Esophagus squamous epithelium (tissue), 5 donors: ENCODE results near the gene WSCD2. TPM values are rescaled to one million over a fixed set of nuclear protein-coding genes. Genes with fewer than 3 reads are reported as not detected.

Source experiments
- DNase-seq: peaks from one replicate; lab custom pipeline; 2025; lab: John Stamatoyannopoulos, UW
- H3K27ac ChIP-seq, 4 donors: fragments of 200-600 bp; sonication (generic); one replicate each; pipeline ENCODE4 v1.5.1; 2016 to 2019; ENCODE audit warnings: mild to moderate bottlenecking in 1 of 4
- H3K27me3 ChIP-seq, 4 donors: fragments of 200-600 bp; sonication (generic); 1 replicate in 3 of 4; 2 replicates in 1 of 4; pipeline versions ENCODE4 v1.5.1 to v1.6.0; 2017 to 2021; ENCODE audit warnings: antibody characterized with exemption in 1 of 4
- H3K36me3 ChIP-seq, 3 donors: fragments of 200-600 bp; sonication (generic); one replicate each; pipeline ENCODE4 v1.5.1; 2016 to 2019
- H3K4me1 ChIP-seq, 3 donors: fragments of 200-600 bp; sonication (generic); one replicate each; pipeline ENCODE4 v1.5.1; 2017 to 2019
- H3K4me3 ChIP-seq, 4 donors: fragments of 200-600 bp; sonication (generic); 1 replicate in 3 of 4; 2 replicates in 1 of 4; pipeline ENCODE4 v1.5.1; 2016 to 2019; ENCODE audit warnings: mild to moderate bottlenecking in 2 of 4, moderate library complexity in 1 of 4
- H3K9me3 ChIP-seq, 3 donors: fragments of 200-600 bp; sonication (generic); one replicate each; pipeline ENCODE4 v1.5.1; 2016 to 2019
- POLR2A ChIP-seq, 4 donors: fragments of 450-650 bp; IDR thresholded peaks; one replicate each; pipeline ENCODE4 v1.6.1; 2017; ENCODE audit warnings: antibody characterized with exemption in 4 of 4, mild to moderate bottlenecking in 4 of 4, moderate library complexity in 3 of 4
- WGBS, 2 donors: methylation state at CpG; one replicate each; pipeline ENCODE4 v1.1.5; 2018; 5-methylcytosine and 5-hydroxymethylcytosine counted together
- intact Hi-C: fragments of 100-400 bp; cut with DNase I; formaldehyde crosslinking; loops from one replicate; pipeline ENCODE4 v1.15.0; 2022
- total RNA-seq, 4 donors: library from RNA; depleted of rRNA; stranded (reverse); fragments of >200 nt; gene quantifications; one replicate each; pipeline ENCODE4 v1.1.0, GENCODE V29; 2016
- TF ChIP-seq, protein P1 (sequence below), 6 experiments: fragments of 450-650 bp in 4 of 6; fragments of 200-600 bp in 2 of 6; sonication (generic) in 2 of 6; IDR thresholded peaks; one replicate each; pipeline ENCODE4 v1.5.1; 2016 to 2019; ENCODE audit warnings: antibody characterized with exemption in 6 of 6, mild to moderate bottlenecking in 4 of 6, moderate library complexity in 4 of 6
- donor health status: DM: yes; HTN: yes; CAD: no.

The WSCD2 gene
- total RNA-seq, 4 donors from 2014 or later = 0.62 to 3.6 (median 3.3) TPM; not detected in 1

DNA sequence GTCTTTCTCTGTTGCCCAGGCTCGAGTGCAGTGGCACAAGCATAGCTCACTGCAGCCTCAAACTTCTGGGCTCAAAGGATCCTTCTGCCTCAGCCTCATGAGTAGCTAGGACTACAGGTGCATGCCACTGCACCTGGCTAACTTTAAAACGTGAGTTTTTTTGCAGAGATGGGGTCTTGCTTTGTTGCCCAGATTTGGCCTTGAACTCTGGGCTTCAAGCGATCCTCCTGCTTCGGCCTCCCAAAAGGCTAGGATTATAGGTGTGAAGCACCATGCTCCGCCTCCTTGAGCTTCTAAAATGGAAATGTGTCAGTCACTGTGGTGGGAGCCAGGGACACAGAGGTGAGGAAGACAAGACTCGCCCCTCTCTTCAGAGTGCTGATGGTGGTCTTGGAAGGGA lies 45.6 kb downstream of the WSCD2 start:
- H3K27me3 ChIP-seq = no peaks in the 10 kb centered on the region
- H3K4me1 ChIP-seq = no peaks in the 10 kb centered on the region
- H3K4me3 ChIP-seq = no peak overlapping the region
- WGBS, 2 donors = 60 to 69% methylated on average over 4 to 6 of the region's 6 CpGs
- no peak for DNase-seq
- H3K36me3 ChIP-seq = no peaks in the 10 kb centered on the region
- H3K9me3 ChIP-seq = no peaks in the 10 kb centered on the region
- no peak for TF ChIP-seq POLR2A (IDR thresholded peaks at IDR 0.05)
- TF ChIP-seq, protein P1, sequence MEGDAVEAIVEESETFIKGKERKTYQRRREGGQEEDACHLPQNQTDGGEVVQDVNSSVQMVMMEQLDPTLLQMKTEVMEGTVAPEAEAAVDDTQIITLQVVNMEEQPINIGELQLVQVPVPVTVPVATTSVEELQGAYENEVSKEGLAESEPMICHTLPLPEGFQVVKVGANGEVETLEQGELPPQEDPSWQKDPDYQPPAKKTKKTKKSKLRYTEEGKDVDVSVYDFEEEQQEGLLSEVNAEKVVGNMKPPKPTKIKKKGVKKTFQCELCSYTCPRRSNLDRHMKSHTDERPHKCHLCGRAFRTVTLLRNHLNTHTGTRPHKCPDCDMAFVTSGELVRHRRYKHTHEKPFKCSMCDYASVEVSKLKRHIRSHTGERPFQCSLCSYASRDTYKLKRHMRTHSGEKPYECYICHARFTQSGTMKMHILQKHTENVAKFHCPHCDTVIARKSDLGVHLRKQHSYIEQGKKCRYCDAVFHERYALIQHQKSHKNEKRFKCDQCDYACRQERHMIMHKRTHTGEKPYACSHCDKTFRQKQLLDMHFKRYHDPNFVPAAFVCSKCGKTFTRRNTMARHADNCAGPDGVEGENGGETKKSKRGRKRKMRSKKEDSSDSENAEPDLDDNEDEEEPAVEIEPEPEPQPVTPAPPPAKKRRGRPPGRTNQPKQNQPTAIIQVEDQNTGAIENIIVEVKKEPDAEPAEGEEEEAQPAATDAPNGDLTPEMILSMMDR (IDR thresholded peaks at IDR 0.05) = no peak
- intact Hi-C loops = no loop called here
- H3K27ac ChIP-seq = no peak overlapping the region

DNA sequence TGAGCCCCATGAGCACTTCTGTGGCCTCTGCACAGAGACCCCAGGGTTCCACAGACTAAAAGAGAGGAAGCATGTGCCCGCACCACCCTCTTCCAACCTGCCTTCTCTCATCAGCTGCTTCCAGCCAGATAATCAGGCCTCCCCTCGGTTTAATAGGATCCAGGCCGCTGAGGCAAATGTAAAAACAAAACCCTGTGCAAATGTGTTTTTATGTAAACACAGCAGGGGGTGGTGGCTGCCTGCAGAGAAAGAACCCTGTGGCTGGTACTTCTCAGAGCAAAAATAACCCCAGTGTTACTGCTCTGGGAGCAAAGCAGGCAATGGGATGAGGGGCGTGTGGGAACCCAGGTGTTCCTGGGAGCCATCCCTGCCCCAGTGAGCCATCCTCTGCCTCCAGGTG lies 46.2 kb downstream of the WSCD2 start:
- intact Hi-C loops = no loop called here
- no peak for TF ChIP-seq POLR2A (IDR thresholded peaks at IDR 0.05)
- TF ChIP-seq, protein P1 (IDR thresholded peaks at IDR 0.05) = no peak
- no peaks in the 10 kb centered on the region for H3K9me3 ChIP-seq
- H3K27ac ChIP-seq = no peak overlapping the region
- H3K36me3 ChIP-seq = no peaks in the 10 kb centered on the region
- WGBS, 2 donors = 48 to 66% methylated on average over 2 of the region's 4 CpGs
- H3K4me1 ChIP-seq = no peaks in the 10 kb centered on the region
- DNase-seq = no peak
- H3K4me3 ChIP-seq = no peak overlapping the region
- H3K27me3 ChIP-seq = no peaks in the 10 kb centered on the region

DNA sequence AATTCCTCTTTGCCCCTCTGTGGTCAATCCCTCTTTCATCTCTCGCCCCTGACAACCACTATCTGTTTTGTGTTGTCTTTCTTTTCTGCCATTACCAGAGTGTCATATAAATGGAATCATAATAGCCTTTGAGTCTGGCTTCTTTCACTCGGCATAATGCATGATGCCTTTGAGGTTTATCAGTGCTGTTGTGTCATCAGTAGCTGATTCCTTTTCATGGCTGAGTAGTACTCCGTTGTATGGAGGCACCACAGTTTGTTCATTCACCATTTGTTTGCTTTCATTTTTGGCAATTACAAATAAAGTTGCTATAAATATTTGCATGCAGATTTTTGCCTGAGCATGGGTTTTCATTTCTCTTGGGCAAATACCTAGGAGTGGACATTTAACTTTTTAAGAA lies 47.2 kb downstream of the WSCD2 start:
- no peak overlapping the region for H3K4me3 ChIP-seq
- H3K36me3 ChIP-seq = no peaks in the 10 kb centered on the region
- WGBS, 2 donors = 92 to 97% methylated on average over 3 of the region's 3 CpGs
- no peaks in the 10 kb centered on the region for H3K27me3 ChIP-seq
- DNase-seq = no peak
- no peaks in the 10 kb centered on the region for H3K4me1 ChIP-seq
- intact Hi-C loops = no loop called here
- no peak overlapping the region for H3K27ac ChIP-seq
- no peak for TF ChIP-seq POLR2A (IDR thresholded peaks at IDR 0.05)
- TF ChIP-seq, protein P1 (IDR thresholded peaks at IDR 0.05) = no peak
- H3K9me3 ChIP-seq = no peaks in the 10 kb centered on the region

DNA sequence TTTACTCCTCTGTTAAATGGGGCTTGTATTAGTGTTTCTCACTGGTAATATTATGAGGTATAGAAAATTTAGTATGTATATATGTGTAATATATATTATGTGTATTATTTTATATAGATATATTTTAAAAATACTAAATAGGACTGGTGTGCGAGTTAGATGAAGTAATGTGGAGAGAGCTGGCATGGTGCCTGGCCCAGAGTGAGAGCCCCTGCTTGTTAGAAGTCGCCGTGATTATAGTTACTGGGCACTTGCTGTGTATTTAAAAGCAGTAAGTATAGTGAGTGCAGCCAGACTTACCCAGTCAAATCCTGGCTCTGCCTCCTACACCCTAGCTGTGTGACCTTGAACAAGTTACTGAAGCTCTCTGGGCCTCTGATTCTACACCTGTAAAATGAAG lies 48.0 kb downstream of the WSCD2 start:
- Histone ChIP-seq H3K27ac (no peak overlapping the region), H3K36me3 (no peaks in the 10 kb centered on the region), H3K9me3 (no peaks in the 10 kb centered on the region), H3K4me3 (no peak overlapping the region), H3K4me1 (no peaks in the 10 kb centered on the region), H3K27me3 (no peaks in the 10 kb centered on the region)
- intact Hi-C loops = no loop called here
- WGBS, 2 donors = 84 to 87% methylated on average over 3 of the region's 3 CpGs
- TF ChIP-seq, protein P1 (IDR thresholded peaks at IDR 0.05) = no peak
- TF ChIP-seq POLR2A (IDR thresholded peaks at IDR 0.05) = no peak
- no peak for DNase-seq

DNA sequence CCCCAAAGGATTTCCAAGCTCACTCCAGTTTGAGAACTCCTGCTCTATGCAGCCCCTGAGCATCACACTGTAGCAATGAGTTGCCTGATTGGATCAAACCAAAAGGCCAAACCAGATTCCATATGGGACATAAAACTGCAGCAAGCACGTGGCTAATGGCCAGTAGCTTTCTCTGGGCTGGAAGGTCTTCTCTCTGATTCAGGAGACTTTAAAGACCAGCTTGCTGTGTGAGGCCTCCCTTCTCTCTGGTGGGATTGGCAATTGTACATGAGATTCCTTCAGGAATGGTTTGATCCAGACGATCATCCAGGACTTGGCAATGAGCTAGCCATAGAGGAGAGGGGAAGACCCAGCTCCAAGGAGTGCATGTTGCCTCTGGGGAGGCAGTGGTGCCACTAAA lies 50.2 kb downstream of the WSCD2 start:
- Histone ChIP-seq H3K4me1 (no peaks in the 10 kb centered on the region), H3K9me3 (no peaks in the 10 kb centered on the region), H3K27ac (no peak overlapping the region), H3K27me3 (no peaks in the 10 kb centered on the region), H3K36me3 (no peaks in the 10 kb centered on the region), H3K4me3 (no peak overlapping the region)
- 50 to 75% methylated on average over 1 to 2 of the region's 2 CpGs for WGBS, 2 donors
- intact Hi-C loops = no loop called here
- TF ChIP-seq, protein P1 (IDR thresholded peaks at IDR 0.05) = no peak
- no peak for TF ChIP-seq POLR2A (IDR thresholded peaks at IDR 0.05)
- DNase-seq = no peak
